ENCODE data around the gene CMTM2. TPM values are rescaled to one million over a fixed set of nuclear protein-coding genes. Genes with fewer than 3 reads are reported as not detected.

CMTM2 gene
- total RNA-seq, 4 donors from 2014 or later, result not detected

DNA sequence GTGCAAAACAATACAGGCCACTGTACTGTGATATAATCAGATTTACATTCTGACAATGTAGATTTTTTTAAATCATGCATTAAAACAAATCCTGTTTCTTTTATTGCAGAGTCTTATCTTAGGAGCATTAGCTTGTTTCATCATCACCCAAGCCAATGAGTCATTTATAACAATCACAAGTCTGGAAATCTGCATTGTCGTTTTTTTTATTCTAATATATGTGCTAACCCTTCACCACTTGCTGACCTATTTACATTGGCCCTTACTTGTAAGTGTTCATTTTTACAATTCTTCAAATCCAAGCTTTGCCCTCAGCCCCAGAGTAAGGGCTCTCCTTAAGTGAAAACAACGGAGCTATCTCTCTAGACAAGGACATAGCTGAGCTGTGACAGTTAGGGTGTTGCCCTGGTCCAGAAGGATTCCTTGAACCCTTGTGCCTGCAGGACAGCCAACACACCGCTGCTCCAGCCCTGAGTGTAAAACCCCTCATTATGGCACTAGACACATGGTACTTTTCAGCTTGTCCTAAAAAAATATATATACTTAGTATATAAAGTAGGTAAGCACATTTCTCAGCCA is 9.3 kb upstream of the CMTM2 start:
- TF ChIP-seq POLR2A (IDR thresholded peaks at IDR 0.05) (no peak), POLR2AphosphoS5 (IDR thresholded peaks at IDR 0.05) (no peak), EP300 (IDR thresholded peaks at IDR 0.05) (no peak)
- TF ChIP-seq, protein P1, sequence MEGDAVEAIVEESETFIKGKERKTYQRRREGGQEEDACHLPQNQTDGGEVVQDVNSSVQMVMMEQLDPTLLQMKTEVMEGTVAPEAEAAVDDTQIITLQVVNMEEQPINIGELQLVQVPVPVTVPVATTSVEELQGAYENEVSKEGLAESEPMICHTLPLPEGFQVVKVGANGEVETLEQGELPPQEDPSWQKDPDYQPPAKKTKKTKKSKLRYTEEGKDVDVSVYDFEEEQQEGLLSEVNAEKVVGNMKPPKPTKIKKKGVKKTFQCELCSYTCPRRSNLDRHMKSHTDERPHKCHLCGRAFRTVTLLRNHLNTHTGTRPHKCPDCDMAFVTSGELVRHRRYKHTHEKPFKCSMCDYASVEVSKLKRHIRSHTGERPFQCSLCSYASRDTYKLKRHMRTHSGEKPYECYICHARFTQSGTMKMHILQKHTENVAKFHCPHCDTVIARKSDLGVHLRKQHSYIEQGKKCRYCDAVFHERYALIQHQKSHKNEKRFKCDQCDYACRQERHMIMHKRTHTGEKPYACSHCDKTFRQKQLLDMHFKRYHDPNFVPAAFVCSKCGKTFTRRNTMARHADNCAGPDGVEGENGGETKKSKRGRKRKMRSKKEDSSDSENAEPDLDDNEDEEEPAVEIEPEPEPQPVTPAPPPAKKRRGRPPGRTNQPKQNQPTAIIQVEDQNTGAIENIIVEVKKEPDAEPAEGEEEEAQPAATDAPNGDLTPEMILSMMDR (IDR thresholded peaks at IDR 0.05), result no peak
- H3K9me3 ChIP-seq, result no peaks in the 10 kb centered on the region
- H3K27ac ChIP-seq, result no peak overlapping the region
- WGBS, result 64% methylated on average over 3 of the region's 3 CpGs
- no peak overlapping the region for H3K4me3 ChIP-seq
- no peaks in the 10 kb centered on the region for H3K27me3 ChIP-seq
- peaks cover 20% of the 10 kb centered on the region for H3K36me3 ChIP-seq
- DNase-seq (ENCODE audit: low spot score in 2 of 2), result no peak
- peaks cover 11% of the 10 kb centered on the region for H3K4me1 ChIP-seq

DNA sequence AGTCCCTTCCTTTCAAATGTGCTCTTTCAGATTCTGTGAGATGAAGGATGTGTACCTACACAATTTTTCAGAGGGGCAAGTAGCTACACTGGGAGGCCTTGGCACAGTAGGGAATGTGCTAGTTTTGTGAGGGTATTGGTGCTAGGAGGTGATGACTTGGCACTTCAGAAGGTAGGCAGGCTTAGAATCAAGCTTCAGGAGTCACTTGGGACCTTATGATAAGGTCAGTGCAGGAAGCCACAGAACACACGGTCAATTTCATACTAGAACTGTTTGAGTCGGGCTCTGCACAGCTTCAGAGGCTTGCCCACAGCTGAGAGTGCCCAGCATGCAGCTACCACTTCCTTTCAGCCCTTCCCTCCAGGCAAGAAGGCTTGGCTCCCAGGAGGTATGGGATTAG is 6.9 kb upstream of the CMTM2 start:
- H3K4me3 ChIP-seq, result no peak overlapping the region
- H3K27me3 ChIP-seq, result no peaks in the 10 kb centered on the region
- H3K9me3 ChIP-seq, result no peaks in the 10 kb centered on the region
- no peak for DNase-seq (ENCODE audit: low spot score in 2 of 2)
- WGBS, result 74% methylated on average over 2 of the region's 2 CpGs
- no peaks in the 10 kb centered on the region for H3K36me3 ChIP-seq
- no peak for TF ChIP-seq POLR2AphosphoS5 (IDR thresholded peaks at IDR 0.05)
- TF ChIP-seq, protein P1 (IDR thresholded peaks at IDR 0.05), result no peak
- no peak for TF ChIP-seq POLR2A (IDR thresholded peaks at IDR 0.05)
- no peak for TF ChIP-seq EP300 (IDR thresholded peaks at IDR 0.05)
- no peak overlapping the region for H3K27ac ChIP-seq
- H3K4me1 ChIP-seq, result peaks cover 11% of the 10 kb centered on the region

DNA sequence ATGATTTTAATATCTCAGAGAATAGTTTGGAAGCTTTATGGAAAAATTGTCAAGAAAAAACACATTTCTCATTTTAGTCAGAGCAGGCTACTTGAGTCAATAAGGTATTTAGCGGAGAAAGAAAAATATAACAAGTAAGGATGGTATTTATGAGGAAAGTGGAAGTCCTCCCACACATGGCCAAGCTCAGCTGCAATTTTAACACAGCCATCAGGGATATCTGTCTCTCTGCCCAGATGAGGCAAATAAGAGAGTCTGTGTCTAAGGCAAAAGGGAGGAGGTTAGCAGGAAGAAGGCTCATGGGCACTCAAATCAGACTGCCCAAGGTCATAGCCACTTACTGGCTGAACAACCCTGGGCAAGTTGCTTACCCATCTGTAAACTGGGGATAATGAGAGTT is 5.2 kb upstream of the CMTM2 start:
- Histone ChIP-seq H3K36me3 (no peaks in the 10 kb centered on the region), H3K4me3 (no peak overlapping the region), H3K27ac (no peak overlapping the region), H3K27me3 (peaks cover 3% of the 10 kb centered on the region), H3K4me1 (peaks cover 18% of the 10 kb centered on the region), H3K9me3 (no peaks in the 10 kb centered on the region)
- no peak for DNase-seq (ENCODE audit: low spot score in 2 of 2)
- TF ChIP-seq POLR2AphosphoS5 (IDR thresholded peaks at IDR 0.05) (no peak), POLR2A (IDR thresholded peaks at IDR 0.05) (no peak), EP300 (IDR thresholded peaks at IDR 0.05) (no peak)
- 93% methylated on average over 1 of the region's 1 CpG for WGBS

DNA sequence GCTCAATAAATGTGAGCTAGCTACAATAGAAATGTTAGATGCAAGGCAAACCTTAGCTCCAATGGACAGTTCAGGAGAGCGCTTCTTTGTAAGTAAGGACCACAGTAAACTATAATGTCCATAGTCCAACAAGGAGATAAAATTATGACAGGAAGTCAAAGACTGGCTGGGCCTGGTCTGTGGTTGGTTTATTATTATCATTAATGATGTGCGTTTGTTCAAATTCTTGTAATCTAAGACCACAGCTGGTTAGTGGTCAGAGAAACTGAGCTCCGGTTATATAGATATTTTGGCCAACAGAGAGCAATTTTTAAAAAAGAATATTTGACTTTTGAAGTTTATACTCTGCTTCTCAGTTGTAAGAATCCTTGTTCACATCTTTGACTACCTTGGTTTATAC is 4.7 kb upstream of the CMTM2 start:
- H3K27ac ChIP-seq, result no peak overlapping the region
- peaks cover 18% of the 10 kb centered on the region for H3K4me1 ChIP-seq
- peaks cover 5% of the 10 kb centered on the region for H3K27me3 ChIP-seq
- H3K36me3 ChIP-seq, result no peaks in the 10 kb centered on the region
- no peak overlapping the region for H3K4me3 ChIP-seq
- TF ChIP-seq POLR2AphosphoS5 (IDR thresholded peaks at IDR 0.05), result no peak
- DNase-seq (ENCODE audit: low spot score in 2 of 2), result no peak
- 96% methylated on average over 3 of the region's 3 CpGs for WGBS
- H3K9me3 ChIP-seq, result no peaks in the 10 kb centered on the region

DNA sequence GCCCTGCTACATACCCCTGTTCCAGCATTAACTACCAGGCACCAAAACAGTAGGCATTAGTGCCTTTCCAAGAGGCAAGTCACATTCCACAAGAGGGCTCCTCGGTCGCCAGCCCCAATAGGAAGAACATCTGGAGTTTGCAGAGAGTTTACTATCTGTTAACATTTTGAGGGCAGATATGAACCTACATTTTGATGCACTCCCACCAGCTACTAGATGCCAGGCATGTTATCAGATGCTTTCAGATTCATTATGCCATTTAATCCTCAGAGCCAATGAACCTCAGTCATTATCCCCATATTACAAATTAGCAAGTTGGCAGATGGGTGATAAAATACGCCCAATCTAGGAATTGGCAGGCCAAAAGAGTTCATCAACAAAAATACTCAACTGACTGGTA is 4.2 kb upstream of the CMTM2 start:
- DNase-seq (ENCODE audit: low spot score in 2 of 2), result no peak
- TF ChIP-seq POLR2A (IDR thresholded peaks at IDR 0.05), result no peak
- no peak for TF ChIP-seq EP300 (IDR thresholded peaks at IDR 0.05)
- no peak for TF ChIP-seq POLR2AphosphoS5 (IDR thresholded peaks at IDR 0.05)
- TF ChIP-seq, protein P1 (IDR thresholded peaks at IDR 0.05), result no peak
- H3K36me3 ChIP-seq, result no peaks in the 10 kb centered on the region
- H3K27ac ChIP-seq, result no peak overlapping the region
- no peaks in the 10 kb centered on the region for H3K9me3 ChIP-seq
- no peak overlapping the region for H3K4me3 ChIP-seq
- H3K27me3 ChIP-seq, result peaks cover 5% of the 10 kb centered on the region
- H3K4me1 ChIP-seq, result peaks cover 13% of the 10 kb centered on the region
- 90% methylated on average over 3 of the region's 3 CpGs for WGBS

DNA sequence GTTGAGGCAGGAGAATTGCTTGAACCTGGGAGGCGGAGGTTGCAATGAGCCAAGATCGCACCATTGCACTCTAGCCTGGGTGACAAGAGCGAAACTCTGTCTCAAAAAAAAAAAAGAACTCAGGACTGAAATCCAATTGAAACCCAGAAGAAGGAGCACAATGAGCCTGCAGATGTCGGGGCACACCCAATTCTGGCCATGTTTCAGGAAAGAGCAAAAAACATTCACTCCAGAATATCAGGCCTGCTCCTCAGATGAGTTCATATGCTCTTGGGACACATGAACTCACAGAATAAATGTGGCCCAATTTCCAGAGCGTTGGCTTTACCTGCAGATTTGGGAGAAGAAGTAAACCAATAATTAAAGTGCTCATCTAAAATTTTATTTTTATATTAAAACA is 3.0 kb upstream of the CMTM2 start:
- TF ChIP-seq, protein P1 (IDR thresholded peaks at IDR 0.05), result no peak
- no peak for TF ChIP-seq POLR2AphosphoS5 (IDR thresholded peaks at IDR 0.05)
- no peak for TF ChIP-seq EP300 (IDR thresholded peaks at IDR 0.05)
- TF ChIP-seq POLR2A (IDR thresholded peaks at IDR 0.05), result no peak
- H3K9me3 ChIP-seq, result no peaks in the 10 kb centered on the region
- WGBS, result 63% methylated on average over 5 of the region's 5 CpGs
- peaks cover 11% of the 10 kb centered on the region for H3K4me1 ChIP-seq
- DNase-seq (ENCODE audit: low spot score in 2 of 2), result no peak
- H3K27ac ChIP-seq, result no peak overlapping the region
- H3K36me3 ChIP-seq, result no peaks in the 10 kb centered on the region
- peaks cover 5% of the 10 kb centered on the region for H3K27me3 ChIP-seq
- H3K4me3 ChIP-seq, result no peak overlapping the region

Data from suprapubic skin (tissue), 4 donors.